ENCODE results near the gene CDK5.

DNA sequence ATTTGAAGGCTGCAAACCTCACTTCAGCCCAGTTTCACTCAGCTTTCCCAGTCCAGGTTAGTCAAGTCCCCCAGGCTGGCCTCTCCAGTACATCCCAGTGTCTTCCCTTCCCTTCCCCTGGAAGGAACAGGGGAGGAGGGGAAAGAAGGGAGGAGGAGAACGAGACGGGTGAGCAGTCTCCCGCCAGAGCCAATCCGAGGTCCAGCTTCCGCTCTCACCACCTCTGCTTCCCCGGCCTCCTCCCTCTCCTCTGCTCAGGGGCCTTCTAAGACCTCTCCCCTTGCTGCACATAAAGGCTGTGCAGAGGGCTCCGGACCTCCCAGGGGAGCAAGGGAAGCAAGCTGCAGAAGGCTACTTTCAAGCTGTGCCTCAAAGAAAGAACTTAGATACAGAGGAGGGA lies 37.5 kb downstream of the CDK5 start:
- TF ChIP-seq POLR2A (IDR thresholded peaks at IDR 0.05) = no peak
- no peak for TF ChIP-seq CTCF (IDR thresholded peaks at IDR 0.05 in 4 of 5, conservative IDR thresholded peaks at IDR 0.05 in 1 of 5)
